ENCODE results near the gene FOXG1. TPM values are rescaled to one million over a fixed set of nuclear protein-coding genes. Genes with fewer than 3 reads are reported as not detected.

The FOXG1 gene
- total RNA-seq, 3 donors from 2014 or later (not counting 1 experiment from before 2014, with no cell fraction given), result not detected

DNA sequence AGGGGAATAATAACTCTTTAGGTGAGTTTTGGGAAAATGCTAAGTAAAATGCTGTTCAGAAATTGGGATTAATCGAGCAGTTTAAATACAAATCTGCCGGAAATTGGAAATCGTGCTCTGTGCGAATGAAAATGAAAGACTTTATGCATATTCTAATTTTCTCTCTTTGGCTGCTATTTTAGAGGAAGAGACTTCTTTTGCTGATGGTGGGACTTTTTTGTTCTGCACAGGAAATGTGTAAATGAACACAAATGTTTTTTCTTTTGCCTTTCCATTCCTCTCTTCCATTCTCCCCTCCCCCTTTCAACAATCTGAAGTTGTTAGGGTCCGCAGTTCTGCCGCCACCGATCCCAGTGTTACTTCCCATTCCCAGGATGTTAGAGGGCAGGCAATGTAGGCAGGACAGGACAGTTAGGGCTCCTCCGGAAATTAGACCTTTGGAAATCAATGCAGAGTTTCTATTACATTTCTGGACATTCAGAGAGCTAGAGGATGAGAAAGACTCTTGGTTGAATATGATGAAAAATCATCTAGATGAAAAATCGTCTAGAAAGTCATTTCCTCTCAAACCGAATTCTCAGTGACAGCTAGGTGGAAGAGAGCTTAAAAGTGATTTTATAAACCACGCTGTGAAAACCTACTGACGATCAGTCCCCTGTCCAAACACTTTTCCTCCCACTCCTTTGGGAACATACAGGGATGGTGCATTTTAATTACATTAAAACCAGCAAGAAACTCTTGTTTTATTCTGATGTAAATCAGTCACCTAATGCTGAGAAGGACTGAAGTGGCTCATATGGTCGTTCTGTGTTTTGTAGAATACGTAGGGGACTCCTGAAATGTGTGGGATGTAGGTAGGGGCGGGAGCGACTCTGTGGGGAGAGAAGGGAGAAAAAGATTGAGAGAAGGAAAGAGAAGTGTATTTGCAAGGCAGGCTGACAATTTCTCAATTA, 17.8 kb downstream of the FOXG1 start:
- Histone ChIP-seq H3K36me3 (ENCODE audit: control insufficient read depth, insufficient read depth, low read length) (no peaks in the 10 kb centered on the region), H3K4me1 (ENCODE audit: control insufficient read depth, insufficient read depth, low read length) (peaks cover 6% of the 10 kb centered on the region), H3K9me3 (ENCODE audit: control insufficient read depth, insufficient read depth, low read length) (peaks cover 7% of the 10 kb centered on the region), H3K4me3 (ENCODE audit: low read length) (no peak overlapping the region), H3K27ac (ENCODE audit: low read length) (no peak overlapping the region), H3K27me3 (ENCODE audit: control insufficient read depth, insufficient read depth, low read length) (peaks cover 17% of the 10 kb centered on the region)
- Mint-ChIP-seq H3K36me3 (peaks cover 30% of the 10 kb centered on the region), H3K27me3 (ENCODE audit: low read depth in 2 of 2) (peaks cover 14 to 25% of the 10 kb centered on the region in 2 donors), H3K4me3 (no peak overlapping the region), H3K4me1 (peaks cover 6 to 8% of the 10 kb centered on the region in 2 donors), H3K27ac (no peak overlapping the region), H3K9me3 (peaks cover 7 to 15% of the 10 kb centered on the region in 2 donors)
- intact Hi-C loops (cut with micrococcal nuclease), result no loop called here
- no peak for TF ChIP-seq CTCF (IDR thresholded peaks at IDR 0.05)
- ATAC-seq (no peak), DNase-seq (no peak)
- WGBS (ENCODE audit: insufficient coverage), result 5% methylated on average over 13 of the region's 16 CpGs

GRCh38 chr14:28785096-28785952, 18.7 kb downstream of the FOXG1 start:
- peak overlapping the region; percentile 65 for H3K4me3 Mint-ChIP-seq

GRCh38 chr14:28807518-28807917, 40.9 kb downstream of the FOXG1 start:
- H3K27me3 Mint-ChIP-seq (ENCODE audit: low read depth in 2 of 2), result no peaks in the 10 kb centered on the region
- H3K9me3 Mint-ChIP-seq, result peaks cover 20 to 28% of the 10 kb centered on the region in 2 donors
- no peak for ATAC-seq
- Histone ChIP-seq H3K36me3 (ENCODE audit: control insufficient read depth, insufficient read depth, low read length) (no peaks in the 10 kb centered on the region), H3K27ac (ENCODE audit: low read length) (no peak overlapping the region), H3K27me3 (ENCODE audit: control insufficient read depth, insufficient read depth, low read length) (no peaks in the 10 kb centered on the region), H3K4me3 (ENCODE audit: low read length) (no peak overlapping the region), H3K9me3 (ENCODE audit: control insufficient read depth, insufficient read depth, low read length) (no peaks in the 10 kb centered on the region), H3K4me1 (ENCODE audit: control insufficient read depth, insufficient read depth, low read length) (no peaks in the 10 kb centered on the region)
- no CpG with 5 or more reads among the region's 1 CpG for WGBS (ENCODE audit: insufficient coverage)
- no peaks in the 10 kb centered on the region for H3K36me3 Mint-ChIP-seq
- intact Hi-C loops (cut with micrococcal nuclease), result no loop called here
- DNase-seq, result no peak
- no peaks in the 10 kb centered on the region for H3K4me1 Mint-ChIP-seq
- no peak for TF ChIP-seq CTCF (IDR thresholded peaks at IDR 0.05)
- no peak overlapping the region for H3K27ac Mint-ChIP-seq
- no peak overlapping the region for H3K4me3 Mint-ChIP-seq

More at GRCh38 chr14:28785096-28785952, 18.7 kb downstream of the FOXG1 start:
- intact Hi-C loops (cut with micrococcal nuclease), result no loop called here
- H3K9me3 Mint-ChIP-seq, result peaks cover 9 to 13% of the 10 kb centered on the region in 2 donors
- no peak for ATAC-seq
- H3K27me3 ChIP-seq (ENCODE audit: control insufficient read depth, insufficient read depth, low read length), result peaks cover 17% of the 10 kb centered on the region
- TF ChIP-seq CTCF (IDR thresholded peaks at IDR 0.05), result no peak
- H3K36me3 Mint-ChIP-seq, result peaks cover 30% of the 10 kb centered on the region
- no peaks in the 10 kb centered on the region for H3K36me3 ChIP-seq (ENCODE audit: control insufficient read depth, insufficient read depth, low read length)
- H3K27ac ChIP-seq (ENCODE audit: low read length), result no peak overlapping the region
- DNase-seq, result no peak
- peaks cover 6% of the 10 kb centered on the region for H3K4me1 ChIP-seq (ENCODE audit: control insufficient read depth, insufficient read depth, low read length)
- H3K27me3 Mint-ChIP-seq (ENCODE audit: low read depth in 2 of 2), result peaks cover 11 to 25% of the 10 kb centered on the region in 2 donors
- no peak overlapping the region for H3K27ac Mint-ChIP-seq
- no peak overlapping the region for H3K4me3 ChIP-seq (ENCODE audit: low read length)
- WGBS (ENCODE audit: insufficient coverage), result 7% methylated on average over 52 of the region's 62 CpGs
- peaks cover 6 to 8% of the 10 kb centered on the region in 2 donors for H3K4me1 Mint-ChIP-seq
- H3K9me3 ChIP-seq (ENCODE audit: control insufficient read depth, insufficient read depth, low read length), result peaks cover 7% of the 10 kb centered on the region

Measured in natural killer cell (primary cell).